Activated naive CD8-positive, alpha-beta T cell (primary cell): ENCODE data around the gene AWAT2.

Experiments used
- H3K27ac Mint-ChIP-seq: one replicate; pipeline ENCODE4 v1.8.0; 2021; ENCODE audit warnings: mixed read lengths
- H3K27me3 Mint-ChIP-seq: one replicate; pipeline ENCODE4 v1.8.0; 2021; ENCODE audit warnings: mixed read lengths
- H3K36me3 Mint-ChIP-seq: one replicate; pipeline ENCODE4 v1.8.0; 2021; ENCODE audit warnings: mixed read lengths
- H3K4me1 Mint-ChIP-seq: one replicate; pipeline ENCODE4 v1.8.0; 2021; ENCODE audit warnings: low read depth, mixed read lengths
- H3K4me3 Mint-ChIP-seq: one replicate; pipeline ENCODE4 v1.8.0; 2021; ENCODE audit warnings: mild to moderate bottlenecking, mixed read lengths
- H3K9me3 Mint-ChIP-seq: one replicate; pipeline ENCODE4 v1.8.0; 2021; ENCODE audit warnings: low read depth, mixed read lengths

Gene AWAT2, protein sequence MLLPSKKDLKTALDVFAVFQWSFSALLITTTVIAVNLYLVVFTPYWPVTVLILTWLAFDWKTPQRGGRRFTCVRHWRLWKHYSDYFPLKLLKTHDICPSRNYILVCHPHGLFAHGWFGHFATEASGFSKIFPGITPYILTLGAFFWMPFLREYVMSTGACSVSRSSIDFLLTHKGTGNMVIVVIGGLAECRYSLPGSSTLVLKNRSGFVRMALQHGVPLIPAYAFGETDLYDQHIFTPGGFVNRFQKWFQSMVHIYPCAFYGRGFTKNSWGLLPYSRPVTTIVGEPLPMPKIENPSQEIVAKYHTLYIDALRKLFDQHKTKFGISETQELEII

GRCh38 chrX:70049925-70050324 is at the start of gene AWAT2:
Gene AWAT2, minus strand, starts transcription at chrX:70049938. Its CDS starts 6 bp downstream, at chrX:70049932.
- Mint-ChIP-seq H3K36me3 (no peaks in the 10 kb centered on the region), H3K9me3 (no peaks in the 10 kb centered on the region), H3K4me3 (no peak within 1 kb of the TSS), H3K27me3 (no peaks in the 10 kb centered on the region), H3K27ac (no peak within 1 kb of the TSS), H3K4me1 (no peaks in the 10 kb centered on the region)

DNA sequence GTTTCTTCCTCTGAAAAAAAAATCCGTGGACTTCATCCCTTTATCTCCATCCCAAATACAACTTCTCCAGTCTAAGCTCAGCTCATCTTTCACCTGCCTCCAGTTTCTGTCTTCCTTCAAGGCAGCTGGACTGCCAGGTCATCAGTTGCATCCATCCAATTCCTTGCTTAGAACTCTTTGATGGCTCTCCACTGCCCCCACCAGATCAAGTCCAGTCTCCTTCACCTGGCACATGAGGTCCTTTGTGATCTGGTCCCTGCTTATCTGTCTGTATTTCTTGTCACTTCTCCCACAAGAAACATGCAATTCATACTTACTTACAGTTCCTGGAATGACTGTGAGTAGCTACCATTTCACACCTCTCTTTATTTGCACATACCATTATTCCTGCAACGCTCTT is 46.3 kb upstream of the AWAT2 start:
- no peak overlapping the region for H3K4me3 Mint-ChIP-seq
- no peaks in the 10 kb centered on the region for H3K9me3 Mint-ChIP-seq
- H3K4me1 Mint-ChIP-seq = no peaks in the 10 kb centered on the region
- no peaks in the 10 kb centered on the region for H3K36me3 Mint-ChIP-seq
- H3K27ac Mint-ChIP-seq = no peak overlapping the region
- H3K27me3 Mint-ChIP-seq = peaks cover 4% of the 10 kb centered on the region

DNA sequence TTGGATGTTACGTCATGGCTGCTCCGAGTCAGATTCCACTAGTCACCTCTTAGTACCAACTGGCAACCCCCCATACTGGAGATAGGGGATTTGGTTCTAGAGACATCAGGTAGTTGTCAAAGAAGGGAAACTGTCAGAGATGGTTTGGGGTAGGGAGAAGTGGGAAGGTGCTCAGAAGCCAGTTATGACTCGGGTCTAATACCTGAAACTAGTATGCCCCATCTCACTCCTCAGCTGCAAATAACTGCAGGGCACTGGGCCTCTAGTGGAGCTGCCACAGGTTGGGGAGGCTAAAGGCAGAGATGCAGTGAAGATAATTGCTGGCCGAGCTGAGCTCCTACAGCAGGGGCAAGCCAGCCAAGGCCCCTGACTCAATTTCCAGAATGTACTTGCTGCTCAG is 42.5 kb upstream of the AWAT2 start:
- no peaks in the 10 kb centered on the region for H3K36me3 Mint-ChIP-seq
- no peaks in the 10 kb centered on the region for H3K27me3 Mint-ChIP-seq
- H3K4me1 Mint-ChIP-seq = no peaks in the 10 kb centered on the region
- H3K27ac Mint-ChIP-seq = no peak overlapping the region
- H3K4me3 Mint-ChIP-seq = no peak overlapping the region
- no peaks in the 10 kb centered on the region for H3K9me3 Mint-ChIP-seq

DNA sequence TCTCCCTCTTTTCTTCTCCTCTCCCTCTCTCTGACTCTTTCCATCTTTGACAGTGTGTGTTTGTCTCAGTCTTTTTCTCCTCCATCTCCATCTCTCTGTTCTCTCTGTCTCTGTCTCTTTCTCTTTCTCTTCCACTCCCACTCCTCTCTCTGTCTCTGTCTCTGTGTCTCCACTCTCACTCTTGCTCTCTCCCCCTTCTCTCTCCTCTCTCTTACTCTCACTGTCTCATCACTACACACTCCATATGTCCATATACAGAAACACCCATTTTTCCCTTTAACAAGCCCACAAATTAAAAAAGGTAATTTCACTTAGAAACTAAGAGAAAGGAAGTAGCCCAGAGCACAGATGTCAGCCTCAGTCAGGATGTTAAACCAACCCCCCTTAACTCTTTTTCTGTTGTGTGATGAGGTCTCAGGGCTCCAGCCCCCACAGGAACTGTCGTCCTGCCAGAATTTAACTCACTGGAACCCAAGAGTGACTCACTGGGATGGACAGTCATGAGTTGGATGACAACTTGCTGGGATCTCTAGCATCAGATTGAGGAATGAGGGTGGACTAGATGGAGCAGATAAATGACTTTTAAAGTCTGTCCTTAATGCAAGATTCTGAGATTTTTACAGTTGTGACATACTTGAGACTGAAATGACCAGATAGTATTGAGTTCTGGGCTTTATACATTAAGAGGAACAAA is 40.0 kb upstream of the AWAT2 start:
- Mint-ChIP-seq H3K27ac (no peak overlapping the region), H3K4me1 (no peaks in the 10 kb centered on the region)

GRCh38 chrX:70088751-70089150 is 39.0 kb upstream of the AWAT2 start:
- H3K9me3 Mint-ChIP-seq = no peaks in the 10 kb centered on the region
- no peaks in the 10 kb centered on the region for H3K36me3 Mint-ChIP-seq
- H3K4me1 Mint-ChIP-seq = no peaks in the 10 kb centered on the region
- no peak overlapping the region for H3K27ac Mint-ChIP-seq
- no peak overlapping the region for H3K4me3 Mint-ChIP-seq
- no peaks in the 10 kb centered on the region for H3K27me3 Mint-ChIP-seq

More for the DNA sequence above, 40.0 kb upstream of the AWAT2 start:
- H3K36me3 Mint-ChIP-seq = no peaks in the 10 kb centered on the region
- H3K27me3 Mint-ChIP-seq = no peaks in the 10 kb centered on the region
- no peaks in the 10 kb centered on the region for H3K9me3 Mint-ChIP-seq
- no peak overlapping the region for H3K4me3 Mint-ChIP-seq

GRCh38 chrX:70087857-70088630 is 38.3 kb upstream of the AWAT2 start:
- Mint-ChIP-seq H3K27me3 (no peaks in the 10 kb centered on the region), H3K27ac (no peak overlapping the region), H3K4me1 (no peaks in the 10 kb centered on the region), H3K9me3 (no peaks in the 10 kb centered on the region), H3K4me3 (no peak overlapping the region), H3K36me3 (no peaks in the 10 kb centered on the region)

- Mint-ChIP-seq H3K4me3 (no peak overlapping the region), H3K4me1 (no peaks in the 10 kb centered on the region), H3K27me3 (no peaks in the 10 kb centered on the region), H3K27ac (no peak overlapping the region), H3K9me3 (no peaks in the 10 kb centered on the region), H3K36me3 (no peaks in the 10 kb centered on the region)
These were observed 35.0 kb upstream of the AWAT2 start for GRCh38 chrX:70084592-70085240.

DNA sequence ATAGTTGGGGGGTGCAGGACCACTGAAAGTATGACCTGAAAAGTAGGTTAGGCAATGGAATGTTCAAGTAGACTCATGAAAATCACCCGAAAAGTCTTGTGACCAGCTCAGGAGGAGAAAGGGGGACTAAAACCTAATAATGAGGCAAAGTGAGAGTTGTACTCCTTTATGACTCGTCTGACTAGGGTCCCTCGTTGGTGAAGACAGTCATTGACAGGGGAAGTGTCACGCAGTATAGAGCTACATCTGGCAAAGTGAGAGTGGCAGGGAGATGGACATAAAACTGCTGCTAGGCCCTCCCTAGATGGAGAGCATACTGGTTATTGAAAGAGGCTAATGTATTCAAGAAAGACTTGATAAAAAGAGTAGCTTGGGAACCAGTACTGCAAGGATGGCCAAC is 33.0 kb upstream of the AWAT2 start:
- Mint-ChIP-seq H3K27ac (no peak overlapping the region), H3K27me3 (no peaks in the 10 kb centered on the region), H3K4me1 (no peaks in the 10 kb centered on the region), H3K4me3 (no peak overlapping the region), H3K9me3 (no peaks in the 10 kb centered on the region), H3K36me3 (no peaks in the 10 kb centered on the region)

DNA sequence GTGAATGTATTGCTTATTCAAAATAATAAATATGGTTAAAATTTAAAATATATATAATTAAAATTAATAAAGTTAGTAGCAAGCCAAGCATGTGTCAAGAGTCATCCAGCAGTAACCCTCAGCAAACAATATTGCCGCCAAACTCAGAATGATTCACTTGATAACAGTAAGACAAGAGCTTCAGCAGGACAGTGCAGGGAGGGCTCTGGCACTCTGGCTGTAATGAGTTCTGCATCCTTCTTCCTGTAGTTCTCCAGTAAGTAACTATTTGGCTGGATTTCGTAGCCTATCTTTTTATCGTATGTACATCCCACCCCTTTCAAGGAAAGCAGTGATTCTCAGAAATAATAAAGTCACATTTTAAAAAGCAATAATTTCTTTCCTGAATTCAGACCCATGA is 30.1 kb upstream of the AWAT2 start:
- Mint-ChIP-seq H3K4me1 (no peaks in the 10 kb centered on the region), H3K36me3 (no peaks in the 10 kb centered on the region), H3K27me3 (no peaks in the 10 kb centered on the region), H3K4me3 (no peak overlapping the region), H3K9me3 (no peaks in the 10 kb centered on the region), H3K27ac (no peak overlapping the region)

- no peaks in the 10 kb centered on the region for H3K36me3 Mint-ChIP-seq
- no peaks in the 10 kb centered on the region for H3K9me3 Mint-ChIP-seq
- H3K27ac Mint-ChIP-seq = no peak overlapping the region
- no peak overlapping the region for H3K4me3 Mint-ChIP-seq
- no peaks in the 10 kb centered on the region for H3K4me1 Mint-ChIP-seq
- H3K27me3 Mint-ChIP-seq = no peaks in the 10 kb centered on the region
These were observed 29.6 kb upstream of the AWAT2 start for GRCh38 chrX:70079297-70079696.

DNA sequence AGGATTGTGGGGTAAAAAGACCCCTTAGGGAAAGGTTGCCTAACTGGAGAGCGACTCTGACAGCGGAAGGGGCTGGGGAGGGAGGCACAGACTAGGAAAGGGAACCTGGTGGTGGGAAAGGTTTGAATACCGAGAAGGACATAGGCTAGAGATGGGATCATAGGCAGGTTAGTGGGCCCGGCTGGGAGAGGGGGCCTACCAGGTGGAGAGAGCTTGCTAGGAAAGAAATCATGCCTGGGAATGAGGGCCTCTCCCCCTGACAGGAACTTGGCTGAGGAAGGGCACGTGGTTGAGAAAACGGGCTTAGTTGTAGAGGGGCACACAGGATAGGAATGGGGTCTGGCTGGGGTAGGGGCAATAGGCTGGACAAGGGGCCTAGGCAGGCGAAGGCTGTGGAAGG is 16.9 kb upstream of the AWAT2 start:
- Mint-ChIP-seq H3K27me3 (no peaks in the 10 kb centered on the region), H3K36me3 (no peaks in the 10 kb centered on the region), H3K27ac (no peak overlapping the region), H3K9me3 (no peaks in the 10 kb centered on the region), H3K4me3 (no peak overlapping the region), H3K4me1 (no peaks in the 10 kb centered on the region)

DNA sequence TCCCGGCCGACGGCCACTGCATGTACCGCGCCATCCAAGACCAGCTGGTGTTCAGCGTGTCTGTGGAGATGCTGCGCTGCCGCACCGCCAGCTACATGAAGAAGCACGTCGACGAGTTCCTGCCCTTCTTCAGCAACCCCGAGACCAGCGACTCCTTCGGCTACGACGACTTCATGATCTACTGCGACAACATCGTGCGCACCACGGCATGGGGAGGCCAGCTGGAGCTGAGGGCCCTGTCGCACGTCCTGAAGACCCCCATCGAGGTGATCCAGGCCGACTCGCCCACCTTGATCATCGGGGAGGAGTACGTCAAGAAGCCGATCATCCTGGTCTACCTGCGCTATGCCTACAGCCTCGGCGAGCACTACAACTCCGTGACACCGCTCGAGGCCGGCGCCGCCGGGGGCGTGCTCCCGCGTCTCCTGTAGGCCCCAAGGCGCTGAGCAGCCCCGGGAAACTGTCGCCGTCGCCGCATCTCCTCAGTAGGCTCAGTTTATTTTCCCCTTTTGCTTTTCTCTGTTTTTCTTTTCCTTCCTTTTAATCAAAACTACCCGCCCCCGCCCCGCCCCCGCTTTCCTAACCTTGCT is 13.3 kb upstream of the AWAT2 start:
- no peaks in the 10 kb centered on the region for H3K4me1 Mint-ChIP-seq
- no peaks in the 10 kb centered on the region for H3K9me3 Mint-ChIP-seq
- H3K4me3 Mint-ChIP-seq = no peak overlapping the region
- H3K27me3 Mint-ChIP-seq = no peaks in the 10 kb centered on the region
- no peaks in the 10 kb centered on the region for H3K36me3 Mint-ChIP-seq
- H3K27ac Mint-ChIP-seq = no peak overlapping the region

- Mint-ChIP-seq H3K4me1 (no peaks in the 10 kb centered on the region), H3K36me3 (no peaks in the 10 kb centered on the region), H3K4me3 (no peak within 1 kb of the TSS), H3K9me3 (no peaks in the 10 kb centered on the region), H3K27ac (no peak within 1 kb of the TSS), H3K27me3 (no peaks in the 10 kb centered on the region)
These were observed 12.3 kb upstream of the AWAT2 start, which contains the start of gene OTUD6A for GRCh38 chrX:70062076-70062475. Gene OTUD6A, plus strand, starts transcription at chrX:70062457. Its CDS starts 68 bp downstream, at chrX:70062525.

- no peaks in the 10 kb centered on the region for H3K9me3 Mint-ChIP-seq
- no peaks in the 10 kb centered on the region for H3K27me3 Mint-ChIP-seq
- H3K27ac Mint-ChIP-seq = no peak overlapping the region
- no peak overlapping the region for H3K4me3 Mint-ChIP-seq
- no peaks in the 10 kb centered on the region for H3K4me1 Mint-ChIP-seq
- H3K36me3 Mint-ChIP-seq = no peaks in the 10 kb centered on the region
These were observed 4.7 kb upstream of the AWAT2 start for GRCh38 chrX:70054391-70054790.
